ENCODE data around the gene UBL7.
"Not testable (repeated sequence)": the region's sequence is repeated elsewhere in the genome, so short reads cannot be mapped to it uniquely, and the experiment has no call there.

UBL7 gene

GRCh38 chr15:74461847-74462511 lies 1.0 kb upstream of the UBL7 start:
- DNase-seq = no peak

- no peak for DNase-seq
These were observed 662 bp downstream of the UBL7 start for GRCh38 chr15:74460298-74460697.

- DNase-seq = not testable (repeated sequence)
These were observed 1.2 kb downstream of the UBL7 start for GRCh38 chr15:74459798-74460197.

DNA sequence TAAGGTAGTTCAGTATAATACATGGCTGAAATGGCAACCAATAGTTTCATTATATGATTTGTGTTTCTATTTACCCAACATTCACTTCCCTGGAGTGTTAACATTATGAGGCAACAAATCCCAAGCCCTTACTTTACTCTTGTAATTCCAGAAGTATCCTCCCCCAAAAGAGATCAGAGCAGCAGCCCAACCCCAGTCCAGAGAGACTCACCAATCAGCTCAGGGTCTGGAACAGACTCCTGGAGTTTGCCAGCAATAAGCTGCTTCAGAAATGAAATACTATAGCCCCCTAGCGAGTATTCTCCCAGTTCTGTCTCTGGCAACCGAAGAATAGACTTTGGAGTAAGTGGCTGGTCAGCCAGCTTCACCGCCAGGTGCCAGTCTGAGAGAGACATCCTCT lies 2.5 kb downstream of the UBL7 start:
- no peak for DNase-seq

- DNase-seq = not testable (repeated sequence)
These were observed 3.9 kb downstream of the UBL7 start for GRCh38 chr15:74457036-74457435.

DNA sequence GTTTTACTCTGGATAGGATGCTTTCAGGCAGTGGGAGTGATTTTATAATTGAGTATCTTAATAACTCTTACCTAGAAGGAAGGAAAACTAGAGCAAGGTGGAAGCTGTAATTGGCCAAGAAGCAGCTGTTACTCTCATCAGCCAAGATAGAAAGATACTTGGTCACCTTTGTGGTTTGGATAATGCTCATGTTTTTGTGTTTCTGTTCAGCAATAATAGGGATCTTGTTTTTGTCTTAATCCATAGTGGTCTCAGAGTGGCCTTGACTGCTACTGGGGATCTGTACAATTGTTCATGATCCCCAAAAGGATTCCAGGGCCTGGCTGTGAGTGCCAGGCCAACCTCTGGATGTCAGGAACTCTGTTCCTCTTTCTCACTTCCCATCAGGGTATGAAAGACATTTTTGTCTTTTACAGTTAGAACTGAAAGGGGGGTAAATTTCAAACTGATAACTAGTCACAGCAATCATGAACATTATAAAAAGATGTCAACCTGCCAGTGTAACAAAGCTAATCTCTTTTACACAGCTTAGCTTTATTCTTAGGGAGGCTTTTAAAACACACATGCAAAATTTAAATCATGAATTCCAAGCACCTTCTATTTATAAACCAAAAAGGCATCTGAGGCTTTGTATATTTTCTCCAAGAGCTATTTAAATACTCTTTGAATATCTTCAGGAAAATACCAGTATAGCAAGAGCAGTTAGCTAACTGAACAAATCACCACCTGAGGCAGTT lies 6.0 kb downstream of the UBL7 start:
- DNase-seq = no peak

DNA sequence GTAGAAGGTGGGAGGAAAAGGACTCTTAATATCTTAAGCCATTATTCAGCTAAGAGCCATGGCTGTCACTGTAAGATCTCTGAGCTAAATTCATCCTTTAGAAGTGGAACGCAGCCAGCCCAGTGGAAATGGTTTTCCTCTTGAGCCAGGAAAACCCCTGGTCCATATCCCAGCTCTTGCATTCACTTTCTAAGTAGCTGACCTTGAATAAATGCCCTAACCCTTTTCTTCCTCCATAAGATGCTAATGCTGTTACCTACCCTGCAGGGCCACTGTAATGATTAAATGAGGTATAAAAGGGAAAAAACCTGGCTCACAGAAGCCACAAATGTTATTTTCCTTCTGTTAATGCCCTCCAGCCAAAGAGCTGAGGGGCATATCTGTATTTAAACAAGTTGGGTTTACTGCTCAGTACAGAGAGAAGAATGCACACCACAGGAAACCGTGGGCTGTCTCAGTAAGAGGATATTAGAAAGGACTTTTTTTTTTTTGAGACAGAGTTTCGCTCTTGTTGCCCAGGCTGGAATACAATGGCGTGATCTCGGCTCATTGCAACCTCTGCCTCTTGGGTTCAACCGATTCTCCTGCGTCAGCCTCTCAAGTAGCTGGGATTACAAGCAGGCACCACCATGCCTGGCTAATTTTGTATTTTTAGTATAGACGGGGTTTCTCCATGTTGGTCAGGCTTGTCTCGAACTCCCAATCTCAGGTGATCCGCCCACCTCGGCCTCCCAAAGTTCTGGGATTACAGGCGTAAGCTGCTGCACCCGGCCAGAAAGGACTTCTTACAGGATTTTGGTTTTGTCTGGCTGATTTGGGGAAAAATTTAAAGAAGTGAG lies 6.8 kb downstream of the UBL7 start:
- DNase-seq = no peak

GRCh38 chr15:74451861-74452835 lies 8.8 kb downstream of the UBL7 start:
- no peak for DNase-seq

DNA sequence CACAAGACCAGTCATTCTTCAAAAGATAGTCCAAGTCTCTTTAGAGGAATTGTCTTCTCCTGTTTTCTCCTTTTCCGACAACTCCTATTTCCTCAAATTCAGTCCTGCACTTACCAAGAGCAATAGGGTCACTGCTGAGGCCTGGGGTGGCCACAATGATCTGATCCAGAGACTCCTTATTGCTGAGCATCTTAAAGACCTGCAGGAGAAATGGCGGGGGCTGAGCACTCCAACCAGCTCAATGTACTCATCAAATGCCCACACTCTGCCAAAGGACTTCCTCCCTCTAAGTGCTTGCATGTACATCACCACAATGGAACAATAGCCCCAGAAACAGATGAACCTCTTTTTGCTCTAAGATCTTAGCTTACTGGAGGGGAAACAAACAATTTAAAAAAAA lies 9.6 kb downstream of the UBL7 start:
- no peak for DNase-seq

- DNase-seq = no peak
These were observed 11.2 kb downstream of the UBL7 start for GRCh38 chr15:74449643-74450205.

DNA sequence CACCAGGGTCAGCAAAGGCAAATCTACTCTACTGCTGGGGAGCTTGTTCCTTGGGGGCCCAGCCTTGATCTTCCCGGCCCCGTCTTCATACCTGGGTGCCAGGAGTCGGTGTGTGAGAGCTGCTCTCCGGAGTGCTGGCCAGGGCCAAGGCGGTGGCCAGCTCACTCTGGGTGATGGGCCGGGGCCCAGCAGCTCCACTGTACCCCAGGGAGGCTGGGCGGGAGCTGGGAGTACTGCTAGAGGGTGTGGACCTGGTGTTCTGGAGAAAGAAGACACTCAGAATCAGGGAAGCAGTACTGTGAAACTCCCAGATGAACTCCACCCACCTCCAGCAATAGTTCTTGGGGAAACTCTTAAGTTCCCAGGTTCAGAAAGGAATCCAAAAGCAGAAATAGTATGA lies 11.9 kb downstream of the UBL7 start:
- no peak for DNase-seq

DNA sequence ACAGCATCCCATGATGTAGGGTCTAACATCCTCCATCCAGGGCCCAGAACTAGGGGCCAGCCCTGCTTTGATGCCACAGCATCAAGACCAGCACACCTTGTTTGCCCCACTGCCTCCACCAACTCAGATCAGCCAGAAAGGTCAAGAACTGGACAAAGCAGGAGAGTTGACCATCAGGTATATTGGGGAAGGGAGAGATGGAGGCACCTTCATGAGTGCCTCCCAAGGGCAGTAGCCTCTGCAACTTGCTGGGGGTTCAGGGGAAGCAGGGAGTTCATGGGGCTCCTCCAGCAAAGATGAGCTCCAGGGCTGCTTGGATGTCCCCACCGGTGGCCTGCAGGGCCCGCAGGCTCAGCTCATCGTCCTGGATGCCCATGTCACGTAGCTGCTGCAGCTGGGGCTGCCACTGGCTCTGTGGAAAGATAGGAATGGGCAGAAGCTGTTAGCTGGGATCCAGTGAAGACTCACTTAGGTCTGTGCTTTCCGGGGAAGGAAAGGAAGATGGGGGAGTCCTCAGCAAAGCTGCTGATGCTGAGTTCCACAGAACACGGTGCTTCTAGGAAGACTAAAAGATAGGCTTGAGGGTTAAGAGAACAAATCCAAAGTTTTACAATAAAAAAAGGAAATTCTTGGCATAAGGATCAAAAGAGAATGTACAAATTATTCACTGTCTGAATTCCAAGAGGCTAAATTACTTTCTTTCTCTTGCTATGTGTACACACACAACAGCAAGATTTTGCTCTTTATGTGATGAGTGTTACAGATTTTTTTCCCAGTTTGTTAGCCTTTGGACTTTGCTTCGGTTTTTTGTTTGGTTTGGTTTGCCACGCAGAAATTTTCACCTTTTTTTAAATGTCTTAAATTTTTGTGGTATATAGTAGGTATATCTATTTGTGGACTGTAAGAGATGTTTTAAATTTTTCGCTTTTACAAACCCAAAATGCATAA lies 14.9 kb downstream of the UBL7 start:
- DNase-seq = no peak

GRCh38 chr15:74444106-74445062 lies 16.6 kb downstream of the UBL7 start:
- no peak for DNase-seq

- no peak for DNase-seq
These were observed 17.7 kb downstream of the UBL7 start for GRCh38 chr15:74443100-74443909.

- no peak for DNase-seq
These were observed 18.4 kb downstream of the UBL7 start for GRCh38 chr15:74442604-74443003.

DNA sequence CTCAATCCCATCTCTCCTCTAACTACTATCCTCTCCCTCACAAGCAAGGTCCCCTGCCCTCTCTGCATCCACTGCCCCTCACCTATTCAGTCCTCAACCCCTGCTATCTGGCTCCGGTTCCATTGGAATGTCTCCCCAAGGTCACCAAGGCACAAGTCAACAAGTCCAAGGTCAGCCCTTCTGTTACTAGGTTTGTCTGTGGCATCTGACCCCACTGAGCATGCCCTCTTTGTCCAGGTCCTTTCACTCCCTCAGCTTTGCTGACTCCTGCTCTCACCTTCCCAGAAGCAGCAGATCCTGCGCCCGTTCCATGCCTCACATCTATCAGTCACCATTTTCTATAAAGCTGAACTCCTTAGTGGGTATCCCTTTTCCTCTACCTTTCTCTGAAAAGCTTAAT lies 18.9 kb downstream of the UBL7 start:
- no peak for DNase-seq

DNA sequence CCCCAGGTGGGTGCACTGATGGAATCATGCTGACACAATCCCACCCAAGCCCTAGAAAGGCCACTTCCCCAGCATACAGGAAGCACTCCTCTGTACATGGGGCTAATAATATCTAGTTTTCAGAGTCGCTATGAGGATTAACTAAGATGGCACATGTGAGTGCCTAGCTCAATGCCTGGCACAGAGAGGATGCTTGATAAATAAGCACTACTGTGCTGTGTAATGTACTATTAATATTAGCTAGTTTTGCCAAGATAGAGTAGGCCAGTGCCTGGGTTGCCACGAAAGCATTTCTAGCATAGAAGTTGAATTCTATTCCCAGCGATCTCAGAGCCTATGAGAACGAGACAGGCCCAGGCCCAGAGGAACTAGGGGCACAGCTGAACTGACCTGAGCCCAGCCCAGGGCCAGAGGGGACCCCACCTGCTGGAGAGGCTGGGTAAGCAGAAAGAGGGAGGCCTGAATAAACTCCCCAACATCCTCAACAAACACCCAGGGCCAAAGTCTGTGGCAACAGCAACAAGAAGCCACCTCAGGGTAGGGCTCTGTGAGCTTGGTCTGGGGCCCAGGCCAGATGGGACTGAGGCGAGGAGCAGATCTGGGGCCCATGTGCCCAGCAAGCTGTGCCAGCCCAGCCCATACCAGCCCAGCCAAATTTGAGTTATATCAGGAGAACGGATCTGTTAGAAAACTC lies 19.6 kb downstream of the UBL7 start:
- no peak for DNase-seq

- peak; percentile 7 for DNase-seq
These were observed 22.1 kb downstream of the UBL7 start for GRCh38 chr15:74438721-74439316.
